NB4 (cell line): ENCODE results near the gene RTN4.

Experiments used
- DNase-seq: peaks from one replicate; pipeline ENCODE4 v3.0.0; 2010; ENCODE audit warnings: low read depth
- H3K4me3 ChIP-seq: one replicate; pipeline ENCODE4 v1.5.1; 2011; ENCODE audit warnings: mild to moderate bottlenecking, low read depth, low read length, moderate library complexity
- MYC ChIP-seq: IDR thresholded peaks from 2 replicates; pipeline ENCODE4 v1.6.1; 2011; ENCODE audit warnings: low read depth, low read length
- POLR2A ChIP-seq: IDR thresholded peaks from 2 replicates; pipeline ENCODE4 v1.6.1; 2011; ENCODE audit warnings: mild to moderate bottlenecking; ENCODE audit not compliant: insufficient read length; ENCODE audit errors: extremely low read depth
- TF ChIP-seq, protein P1 (sequence below): IDR thresholded peaks from one replicate; pipeline ENCODE4 v1.5.1; 2012; ENCODE audit warnings: low read depth, low read length
- TF ChIP-seq, protein P2 (sequence below): IDR thresholded peaks from 2 replicates; pipeline ENCODE4 v1.6.1; 2011; ENCODE audit warnings: low read depth, low read length

RTN4 gene

DNA sequence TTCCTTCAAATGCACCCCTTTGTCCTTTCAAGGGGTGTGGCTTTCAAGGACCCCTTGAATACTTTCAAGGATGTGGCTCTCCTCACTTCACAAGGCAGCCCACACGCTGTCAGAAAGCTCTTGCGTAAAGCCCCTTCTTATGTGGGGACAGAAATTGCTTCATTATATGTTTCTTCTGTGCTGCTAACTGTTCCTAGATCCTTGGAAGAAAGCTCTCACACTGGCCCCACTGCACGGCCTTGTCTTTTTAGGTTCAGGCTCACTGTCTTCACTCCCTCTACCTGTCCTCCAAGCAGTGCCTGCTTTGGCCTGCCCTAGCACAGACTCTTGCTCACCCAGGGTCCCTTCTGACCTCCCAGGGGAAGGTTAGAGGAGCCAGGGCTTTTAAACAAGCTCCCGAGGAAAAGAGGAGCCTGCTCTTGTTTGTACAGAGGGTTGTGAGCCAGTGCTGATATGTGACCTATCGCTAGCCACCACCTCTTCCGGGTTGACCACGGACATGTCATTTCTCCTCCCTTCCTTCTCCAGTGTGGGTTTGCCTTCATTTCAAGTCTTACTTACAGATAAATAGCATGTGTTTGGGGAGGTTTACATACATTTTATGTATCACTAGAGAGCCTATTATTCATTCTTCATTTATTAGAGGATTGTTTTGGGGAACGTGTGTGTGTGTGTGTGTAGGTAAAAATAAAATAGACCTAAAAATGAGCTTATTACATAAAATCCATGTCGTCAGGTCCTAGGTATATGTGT lies 94.7 kb downstream of the RTN4 start:
- TF ChIP-seq, protein P1, sequence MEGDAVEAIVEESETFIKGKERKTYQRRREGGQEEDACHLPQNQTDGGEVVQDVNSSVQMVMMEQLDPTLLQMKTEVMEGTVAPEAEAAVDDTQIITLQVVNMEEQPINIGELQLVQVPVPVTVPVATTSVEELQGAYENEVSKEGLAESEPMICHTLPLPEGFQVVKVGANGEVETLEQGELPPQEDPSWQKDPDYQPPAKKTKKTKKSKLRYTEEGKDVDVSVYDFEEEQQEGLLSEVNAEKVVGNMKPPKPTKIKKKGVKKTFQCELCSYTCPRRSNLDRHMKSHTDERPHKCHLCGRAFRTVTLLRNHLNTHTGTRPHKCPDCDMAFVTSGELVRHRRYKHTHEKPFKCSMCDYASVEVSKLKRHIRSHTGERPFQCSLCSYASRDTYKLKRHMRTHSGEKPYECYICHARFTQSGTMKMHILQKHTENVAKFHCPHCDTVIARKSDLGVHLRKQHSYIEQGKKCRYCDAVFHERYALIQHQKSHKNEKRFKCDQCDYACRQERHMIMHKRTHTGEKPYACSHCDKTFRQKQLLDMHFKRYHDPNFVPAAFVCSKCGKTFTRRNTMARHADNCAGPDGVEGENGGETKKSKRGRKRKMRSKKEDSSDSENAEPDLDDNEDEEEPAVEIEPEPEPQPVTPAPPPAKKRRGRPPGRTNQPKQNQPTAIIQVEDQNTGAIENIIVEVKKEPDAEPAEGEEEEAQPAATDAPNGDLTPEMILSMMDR, result no peak
- TF ChIP-seq, protein P2, sequence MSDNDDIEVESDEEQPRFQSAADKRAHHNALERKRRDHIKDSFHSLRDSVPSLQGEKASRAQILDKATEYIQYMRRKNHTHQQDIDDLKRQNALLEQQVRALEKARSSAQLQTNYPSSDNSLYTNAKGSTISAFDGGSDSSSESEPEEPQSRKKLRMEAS, result no peak
- TF ChIP-seq MYC, result no peak
- no peak for TF ChIP-seq POLR2A
- DNase-seq, result peak; percentile 80
- peak overlapping the region; percentile 16 for H3K4me3 ChIP-seq

DNA sequence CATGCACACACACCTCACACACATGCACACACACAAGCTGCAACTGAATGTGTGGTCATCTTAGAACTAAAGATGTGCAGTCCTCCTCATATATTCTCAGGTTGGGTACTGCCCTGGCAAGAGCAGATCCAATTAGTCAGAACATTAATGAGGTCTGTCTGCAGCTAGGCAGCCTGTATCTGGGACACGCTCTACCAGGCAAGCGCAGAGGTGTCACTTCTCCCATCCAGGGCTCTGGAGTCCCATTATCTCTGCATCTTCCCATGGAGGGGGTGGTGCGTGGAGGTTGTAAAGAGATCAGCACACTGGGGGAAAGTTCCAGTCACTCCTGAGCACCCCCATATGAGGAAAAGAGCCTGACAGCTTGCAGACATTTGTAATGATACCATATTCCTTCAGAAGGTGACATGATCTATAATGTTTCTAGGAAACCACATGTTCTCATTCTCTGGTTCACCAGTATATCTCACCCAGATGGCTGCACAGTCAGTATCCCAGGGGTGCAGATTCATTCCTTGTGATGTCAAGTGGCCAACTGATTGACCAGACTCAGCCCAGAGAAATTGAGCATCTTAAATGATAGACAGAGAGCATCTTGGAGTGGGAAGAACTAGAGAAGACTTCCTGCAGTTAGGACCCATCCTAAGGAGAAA lies 95.4 kb downstream of the RTN4 start:
- TF ChIP-seq, protein P2, result no peak
- TF ChIP-seq, protein P1, result no peak
- TF ChIP-seq POLR2A (no peak), MYC (no peak)
- no peak overlapping the region for H3K4me3 ChIP-seq
- no peak for DNase-seq

DNA sequence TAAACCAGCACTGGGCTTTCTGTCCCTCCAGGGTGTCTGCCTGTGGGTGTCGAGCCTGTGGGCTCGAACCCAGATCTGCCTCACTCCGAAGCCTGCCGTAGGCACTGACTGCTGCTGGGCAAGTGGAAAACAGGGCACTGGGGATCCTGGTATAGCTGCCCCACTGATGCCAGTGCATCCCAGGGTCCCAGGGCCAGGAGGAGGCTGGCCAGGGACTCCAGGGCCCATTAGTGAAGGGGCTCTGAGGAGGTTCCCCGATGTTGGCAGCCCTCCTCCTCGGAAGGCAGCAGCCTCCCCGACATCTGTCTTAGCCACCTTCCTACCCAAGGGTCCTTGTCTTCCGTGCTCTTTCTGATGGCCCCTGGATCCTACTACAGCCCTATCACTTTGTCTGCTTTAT lies 96.1 kb downstream of the RTN4 start:
- no peak overlapping the region for H3K4me3 ChIP-seq
- no peak for DNase-seq
- no peak for TF ChIP-seq MYC

DNA sequence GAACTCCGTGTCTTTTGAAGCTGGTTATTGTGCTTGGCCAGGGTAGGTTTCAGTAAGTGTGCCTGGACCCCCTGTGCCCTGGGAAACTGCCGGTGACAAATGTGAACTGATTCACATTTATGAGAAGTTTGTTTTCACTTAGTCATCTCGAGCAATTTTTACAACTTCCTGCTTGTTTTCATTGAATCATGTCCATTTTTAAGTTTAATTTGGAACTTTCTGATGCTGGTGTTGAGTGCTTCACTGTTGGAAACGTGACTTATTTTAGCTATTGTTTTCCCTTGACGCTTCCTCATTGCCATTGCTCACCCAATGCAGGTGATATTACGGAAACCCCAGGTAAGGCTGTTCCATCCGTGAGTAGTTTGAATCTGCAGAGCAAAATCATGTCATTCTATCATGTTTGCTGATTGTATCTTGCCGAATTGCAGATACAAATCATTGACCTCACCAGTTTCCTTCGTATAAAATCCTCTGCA lies 97.2 kb downstream of the RTN4 start:
- peak; percentile 45 for DNase-seq
- H3K4me3 ChIP-seq, result no peak overlapping the region
- TF ChIP-seq, protein P2, result no peak
- TF ChIP-seq MYC (no peak), POLR2A (no peak)
- TF ChIP-seq, protein P1, result no peak

DNA sequence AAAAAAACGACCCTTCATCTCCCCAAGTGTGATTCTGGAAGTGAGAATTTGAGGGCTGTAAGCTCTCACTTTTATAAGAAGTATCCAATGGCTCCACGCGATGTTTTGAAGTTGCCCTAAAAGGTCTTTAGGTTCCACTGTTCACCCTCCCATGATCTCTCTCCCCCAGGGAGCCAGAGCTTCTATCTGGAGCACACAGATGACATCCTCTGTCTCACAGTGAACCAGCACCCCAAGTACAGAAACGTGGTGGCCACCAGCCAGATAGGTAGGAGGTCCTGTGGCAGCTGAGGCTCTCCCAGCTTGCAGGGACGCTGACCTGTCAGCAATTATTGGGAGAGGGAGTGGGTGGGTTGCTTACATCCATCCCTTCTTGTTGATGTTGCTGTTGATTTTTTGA lies 97.8 kb downstream of the RTN4 start:
- H3K4me3 ChIP-seq, result no peak overlapping the region
- DNase-seq, result no peak
- TF ChIP-seq, protein P2, result no peak
- no peak for TF ChIP-seq POLR2A
- TF ChIP-seq MYC, result no peak

DNA sequence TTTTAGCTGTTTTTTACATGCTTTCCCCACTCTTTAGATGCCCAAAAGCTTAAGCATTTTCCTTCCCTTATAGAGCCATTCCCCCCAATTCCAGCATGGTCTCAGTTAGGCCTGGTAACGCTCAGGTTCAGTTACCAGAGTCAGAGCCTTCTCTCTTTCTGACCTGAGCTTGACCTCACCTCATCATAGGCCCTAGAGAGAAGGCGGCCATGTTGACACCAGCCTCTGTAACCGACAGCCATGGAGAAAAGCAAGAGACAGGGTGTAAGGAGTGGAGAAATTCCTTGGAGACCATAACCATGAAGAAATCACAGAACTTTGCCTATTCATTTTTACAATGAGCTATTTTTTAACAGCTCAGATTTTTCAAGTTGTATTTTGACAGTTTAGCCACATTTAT lies 99.4 kb downstream of the RTN4 start:
- DNase-seq, result no peak
- TF ChIP-seq MYC (no peak), POLR2A (no peak)
- TF ChIP-seq, protein P1, result no peak
- TF ChIP-seq, protein P2, result no peak
- no peak overlapping the region for H3K4me3 ChIP-seq
